ENCODE results near the gene MYLIP.
A peak's percentile ranks its signal among the peaks of the same experiment; 100 is the strongest.

Gene MYLIP

DNA sequence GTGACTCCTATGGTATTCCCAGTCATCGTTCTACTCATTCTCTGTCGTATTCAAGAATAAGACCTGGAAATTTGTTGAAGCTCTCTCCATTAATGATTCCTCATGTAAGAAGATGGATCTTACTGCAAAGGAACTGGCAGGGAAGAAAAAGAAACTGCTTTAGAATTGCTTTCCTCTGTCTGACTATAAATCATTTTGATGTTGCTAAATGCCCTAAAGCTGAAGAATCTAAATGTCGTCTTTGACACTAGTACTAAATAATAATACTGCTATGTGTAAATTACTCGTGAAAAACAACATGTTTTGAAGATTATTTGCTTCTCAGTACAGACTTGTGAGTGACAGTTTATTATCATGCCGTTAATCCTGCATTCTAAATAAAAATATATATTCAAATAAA is 20.5 kb upstream of the MYLIP start:
- DNase-seq (ENCODE audit: low read depth in 2 of 2) = no peak

DNA sequence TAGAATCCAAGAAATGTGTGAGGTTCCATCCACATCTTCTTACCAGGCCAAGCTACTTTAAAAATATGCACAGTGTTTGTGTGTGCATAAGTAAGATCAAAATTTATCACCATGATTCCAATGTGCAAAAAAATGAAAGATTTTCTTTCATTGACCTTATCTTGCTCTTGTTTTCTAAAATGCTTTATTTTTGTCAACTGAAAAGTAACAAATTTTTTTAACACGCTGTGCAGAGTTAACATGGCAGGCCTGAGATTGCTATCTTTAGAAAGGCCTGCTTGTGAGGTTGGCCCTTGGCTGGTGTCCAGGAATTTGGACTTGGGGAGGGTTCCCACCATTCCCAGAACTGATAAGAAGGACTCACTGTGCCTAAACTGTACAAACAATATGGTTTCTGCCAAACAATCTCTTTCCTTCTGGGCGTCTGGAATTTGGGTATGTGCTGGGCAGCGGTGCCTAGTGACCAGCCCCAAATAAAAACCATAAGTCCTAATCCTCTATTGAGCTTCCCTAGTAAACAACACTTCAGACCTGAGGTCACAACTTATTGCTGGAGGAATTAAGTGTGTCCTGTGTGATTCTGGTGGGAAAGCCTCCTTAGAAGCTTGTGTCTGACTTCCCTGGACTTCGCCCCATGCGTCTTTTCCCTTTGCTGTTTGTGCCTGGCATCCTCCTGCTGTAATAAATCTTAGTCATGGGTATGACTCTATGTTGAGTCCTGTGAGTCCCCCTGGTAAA is 19.8 kb upstream of the MYLIP start:
- DNase-seq (ENCODE audit: low read depth in 2 of 2) = no peak

DNA sequence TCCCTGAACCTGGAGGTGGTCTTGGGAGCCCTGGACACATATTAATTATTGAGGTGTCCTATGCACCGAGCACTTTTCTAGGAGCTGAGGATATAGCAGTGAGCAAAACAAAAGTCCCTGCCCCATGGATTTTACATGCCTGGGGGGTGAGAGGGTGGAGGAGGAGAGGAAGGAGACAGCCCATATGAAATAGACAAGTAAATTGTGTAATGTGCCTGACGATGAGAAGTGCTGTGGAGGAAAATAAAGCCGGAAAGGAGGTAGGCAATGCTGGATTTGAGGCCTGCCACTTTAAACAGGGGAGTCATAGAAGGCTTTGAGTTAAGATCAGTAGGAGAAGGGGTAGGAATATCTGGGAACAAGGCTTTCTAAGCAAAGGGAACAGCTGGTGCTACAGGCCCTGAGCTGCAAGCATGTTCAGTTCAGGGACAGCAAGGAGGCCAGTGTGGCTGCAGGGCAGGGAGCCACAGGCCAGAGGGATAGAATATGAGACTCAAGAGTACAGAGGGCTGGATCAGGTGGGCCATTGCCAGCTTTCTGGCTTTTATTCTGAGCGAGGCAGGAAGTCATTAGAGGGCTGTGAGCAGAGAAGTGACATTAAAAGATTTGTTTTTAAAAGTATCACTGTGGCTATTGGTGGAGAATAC is 19.1 kb upstream of the MYLIP start:
- DNase-seq (ENCODE audit: low read depth in 2 of 2) = no peak

DNA sequence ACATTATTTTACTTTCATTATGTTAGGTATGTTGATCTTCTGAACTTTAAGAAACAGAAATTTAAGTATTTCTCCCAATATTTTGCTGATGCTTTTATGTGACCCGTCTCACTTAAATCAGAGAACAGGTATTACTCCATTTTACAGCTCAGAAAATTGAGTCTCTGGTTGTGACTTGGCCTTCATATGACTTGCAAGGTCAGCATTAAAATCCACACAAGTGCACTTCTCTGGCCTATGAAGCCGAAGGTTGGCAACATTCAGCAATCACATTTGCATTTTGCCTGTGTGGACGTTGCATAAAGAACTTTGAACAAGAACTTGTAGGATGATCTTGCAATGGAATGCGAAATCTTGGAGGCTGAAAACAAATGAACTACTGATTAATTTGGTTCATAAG is 10.1 kb upstream of the MYLIP start:
- DNase-seq (ENCODE audit: low read depth in 2 of 2) = no peak

DNA sequence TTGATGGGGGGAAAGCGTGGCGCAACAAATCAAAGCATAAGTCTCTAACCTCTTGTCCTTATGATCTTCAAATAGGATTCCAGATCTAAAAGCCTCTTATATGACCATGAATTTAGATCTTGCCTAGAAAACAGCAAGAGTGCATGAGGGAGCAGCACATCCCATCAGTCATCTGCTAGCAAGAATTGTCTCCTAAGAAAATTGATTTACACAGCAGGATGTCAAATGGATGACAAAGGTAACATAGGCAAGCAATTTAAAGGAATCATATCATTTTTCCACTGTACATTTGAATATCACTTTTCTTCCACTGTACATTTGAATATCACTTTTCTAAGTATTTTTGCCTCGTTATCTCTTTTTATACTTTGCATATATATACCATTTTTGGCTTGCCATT is 7.5 kb upstream of the MYLIP start:
- no peak for DNase-seq (ENCODE audit: low read depth in 2 of 2)

DNA sequence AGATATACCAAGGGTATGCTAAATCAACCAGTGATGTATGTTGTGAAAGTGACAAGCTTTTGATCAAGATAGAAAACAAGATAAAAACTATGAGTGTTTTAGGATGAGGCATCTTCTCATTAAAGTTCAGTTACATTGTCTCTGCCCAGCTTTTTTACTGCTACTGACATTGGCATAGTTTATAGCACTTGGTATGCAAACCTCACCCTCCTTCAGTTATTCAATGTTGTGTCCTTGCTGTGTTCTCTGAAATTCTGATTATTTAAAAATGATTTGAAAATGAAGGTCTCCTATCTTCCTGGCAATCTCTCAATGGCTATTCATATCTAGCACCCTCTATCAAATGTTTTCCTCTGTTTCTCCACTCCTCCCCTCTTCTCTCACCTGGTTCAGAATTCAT is 6.7 kb upstream of the MYLIP start:
- no peak for DNase-seq (ENCODE audit: low read depth in 2 of 2)

DNA sequence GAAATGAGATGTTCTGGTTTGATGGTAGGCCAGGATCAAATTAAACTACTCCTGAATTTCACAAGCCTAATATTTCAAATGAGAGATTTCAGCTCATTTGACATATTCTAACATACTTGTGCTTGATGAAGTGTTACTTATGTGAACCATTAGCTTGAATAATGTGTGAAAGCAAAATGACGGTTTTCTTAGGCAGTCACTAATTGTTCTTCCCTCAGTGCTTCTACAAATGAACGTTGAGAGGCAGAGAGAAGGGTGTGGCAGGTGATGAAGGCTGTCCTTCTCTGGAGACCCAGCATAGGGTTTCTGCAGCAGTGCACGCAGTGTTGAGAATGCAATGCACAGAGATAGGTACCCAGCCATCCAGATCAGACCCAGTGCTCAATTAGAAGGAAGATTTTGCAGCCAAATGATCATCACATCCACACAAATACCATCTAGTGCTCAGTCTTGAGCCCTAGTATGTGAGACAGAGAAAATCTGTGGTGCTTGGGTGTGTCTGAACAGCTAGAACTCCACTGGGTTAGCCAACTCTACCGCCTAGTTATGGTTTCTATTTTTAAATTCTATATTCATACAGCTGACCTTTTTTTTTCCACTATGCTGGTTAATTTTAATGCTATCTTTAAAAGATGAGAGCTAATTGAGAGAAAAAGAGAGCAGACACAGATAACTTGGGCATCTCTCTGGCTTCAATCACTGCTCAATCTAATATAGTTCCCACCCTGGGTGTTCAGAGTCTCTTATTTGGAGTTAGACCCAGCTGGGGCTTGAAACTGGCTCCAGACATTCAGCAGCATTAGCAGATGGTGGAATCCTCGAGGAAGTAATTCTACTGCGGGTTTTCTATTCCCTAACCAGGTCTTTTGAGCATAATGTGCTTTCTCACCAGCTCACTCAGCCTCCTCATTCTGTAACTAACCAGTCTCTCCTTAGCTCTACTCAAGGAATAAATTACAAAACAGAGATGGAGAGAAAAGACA is 4.4 kb upstream of the MYLIP start:
- no peak for DNase-seq (ENCODE audit: low read depth in 2 of 2)

DNA sequence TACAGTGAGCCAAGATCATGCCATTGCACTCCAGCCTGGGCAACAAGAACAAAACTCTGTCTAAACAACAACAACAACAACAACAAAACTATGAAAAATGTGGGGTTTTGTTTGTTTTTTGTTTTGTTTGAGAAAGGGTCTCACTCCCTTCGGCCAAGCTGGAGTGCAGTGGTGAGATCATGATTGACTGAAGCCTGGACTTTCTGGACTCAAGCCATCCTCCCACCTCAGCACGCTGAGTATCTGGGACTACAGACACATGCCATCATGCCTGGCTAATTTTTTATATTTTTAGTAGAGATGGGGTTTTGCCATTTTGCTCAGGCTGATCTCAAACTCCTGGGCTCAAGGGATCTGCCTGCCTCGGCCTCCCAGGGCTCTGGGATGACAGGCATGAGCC is 2.8 kb upstream of the MYLIP start:
- DNase-seq (ENCODE audit: low read depth in 2 of 2) = no peak

DNA sequence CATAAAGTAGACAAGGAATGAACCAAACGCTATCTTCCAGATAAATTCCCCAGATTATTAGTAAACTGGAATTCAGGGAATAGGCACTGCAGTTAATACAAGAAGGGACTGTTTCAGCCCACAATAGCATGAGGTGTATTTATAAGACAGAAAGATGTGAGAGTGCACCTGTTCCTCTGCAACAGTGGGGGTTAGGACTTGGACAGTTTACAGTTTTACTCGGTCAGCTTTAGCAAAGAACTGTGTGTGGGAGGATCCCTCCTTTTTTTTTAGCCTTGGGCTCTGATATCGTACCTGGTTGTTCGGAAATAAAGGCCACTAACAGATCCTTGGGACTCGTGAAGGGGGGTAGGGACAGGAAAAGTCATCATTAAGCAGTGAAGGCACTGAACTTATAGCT is 2.0 kb upstream of the MYLIP start:
- DNase-seq (ENCODE audit: low read depth in 2 of 2) = no peak

DNA sequence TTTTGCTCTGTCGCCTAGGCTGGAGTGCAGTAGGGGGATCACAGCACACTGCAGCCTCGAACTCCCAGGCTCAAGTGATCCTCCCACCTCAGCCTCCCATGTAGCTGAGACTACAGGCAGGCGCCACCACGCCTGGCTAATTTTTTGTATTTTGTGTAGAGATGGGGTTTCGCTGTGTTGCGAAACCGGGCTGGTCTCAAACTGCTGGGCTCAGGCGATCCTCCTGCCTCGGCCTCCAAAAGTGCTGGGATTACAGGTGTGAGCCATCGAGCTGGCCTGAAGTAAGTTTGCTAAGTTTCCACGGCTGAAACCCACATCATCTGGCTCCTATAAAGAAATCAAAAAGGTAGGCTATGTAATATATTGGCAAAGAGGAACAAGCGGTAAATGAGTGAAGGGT is 1.4 kb upstream of the MYLIP start:
- no peak for DNase-seq (ENCODE audit: low read depth in 2 of 2)

DNA sequence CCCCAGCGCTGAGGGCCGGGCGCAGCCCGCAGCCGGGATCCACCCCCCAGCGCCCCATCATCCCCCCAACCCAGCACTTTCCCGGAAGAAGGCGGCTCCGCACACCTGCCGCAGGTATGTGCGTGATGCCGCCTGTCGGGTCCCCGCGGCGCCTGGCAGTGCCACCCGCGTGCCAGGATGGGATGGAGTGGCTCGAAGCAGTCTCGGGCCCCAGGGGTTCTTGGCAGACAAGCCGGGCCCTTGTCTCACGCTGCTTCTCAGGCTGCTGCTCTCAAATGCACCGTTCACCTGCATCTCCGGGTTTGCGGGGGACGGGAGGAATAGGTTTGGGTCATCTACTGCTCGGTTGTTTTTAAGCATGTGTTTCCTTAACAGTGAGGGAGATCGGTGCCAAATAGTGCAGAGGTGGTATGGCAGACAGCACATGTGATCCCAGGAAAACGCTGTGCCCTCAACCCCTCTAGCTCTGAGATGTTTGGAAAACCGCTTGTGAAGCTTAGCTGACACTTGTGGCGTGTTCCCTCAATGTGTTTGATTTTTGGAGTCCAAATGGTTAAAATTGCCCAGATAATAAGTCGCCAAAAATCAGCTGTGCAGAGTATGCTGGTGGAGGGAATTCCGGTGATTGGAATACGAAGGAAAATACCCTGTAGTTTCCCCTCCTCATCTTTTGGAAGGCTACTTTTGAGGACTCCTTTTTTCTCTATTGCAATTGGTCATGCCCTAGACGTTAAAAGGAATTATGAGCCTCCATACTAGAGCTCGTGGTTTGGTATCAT is 926 bp downstream of the MYLIP start:
- DNase-seq (ENCODE audit: low read depth in 2 of 2) = no peak

DNA sequence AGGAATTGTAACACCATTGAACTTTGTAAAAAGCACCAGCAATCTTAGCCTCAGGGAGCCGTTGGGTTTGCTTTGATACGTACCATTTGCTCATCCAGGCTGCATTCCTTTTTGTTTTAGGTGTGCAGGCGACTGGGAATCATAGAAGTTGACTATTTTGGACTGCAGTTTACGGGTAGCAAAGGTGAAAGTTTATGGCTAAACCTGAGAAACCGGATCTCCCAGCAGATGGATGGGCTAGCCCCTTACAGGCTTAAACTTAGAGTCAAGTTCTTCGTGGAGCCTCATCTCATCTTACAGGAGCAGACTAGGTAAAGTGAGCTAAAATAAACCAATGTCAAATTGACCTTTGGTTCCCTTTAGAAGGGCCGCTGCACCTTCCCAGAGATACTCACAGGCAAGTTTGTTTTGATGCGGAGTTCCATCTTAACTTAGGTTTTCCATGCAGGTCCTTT is 1.6 kb downstream of the MYLIP start:
- DNase-seq (ENCODE audit: low read depth in 2 of 2) = no peak

DNA sequence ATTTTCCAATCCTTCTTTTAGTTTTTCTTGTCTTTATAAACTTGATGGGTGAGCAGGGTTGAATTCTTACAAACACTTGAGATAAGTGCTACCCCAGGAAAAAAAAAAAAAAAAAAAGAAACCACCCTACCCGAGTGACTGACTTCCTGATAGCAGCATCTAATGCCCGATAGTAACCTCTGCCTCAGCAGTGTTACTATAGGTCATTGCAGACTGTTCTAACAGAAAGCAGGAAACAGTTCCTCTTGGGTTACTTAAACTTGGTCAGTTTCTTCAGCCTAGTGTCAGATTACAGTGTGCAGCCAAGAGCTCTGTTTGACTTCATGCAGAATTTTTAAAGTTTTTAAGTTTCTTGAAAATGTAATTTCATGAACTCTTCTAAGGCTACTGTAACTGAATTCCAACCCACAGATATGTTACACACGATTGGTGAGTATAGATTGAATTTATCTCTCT is 2.1 kb downstream of the MYLIP start:
- DNase-seq (ENCODE audit: low read depth in 2 of 2) = peak; percentile 39 to 47

DNA sequence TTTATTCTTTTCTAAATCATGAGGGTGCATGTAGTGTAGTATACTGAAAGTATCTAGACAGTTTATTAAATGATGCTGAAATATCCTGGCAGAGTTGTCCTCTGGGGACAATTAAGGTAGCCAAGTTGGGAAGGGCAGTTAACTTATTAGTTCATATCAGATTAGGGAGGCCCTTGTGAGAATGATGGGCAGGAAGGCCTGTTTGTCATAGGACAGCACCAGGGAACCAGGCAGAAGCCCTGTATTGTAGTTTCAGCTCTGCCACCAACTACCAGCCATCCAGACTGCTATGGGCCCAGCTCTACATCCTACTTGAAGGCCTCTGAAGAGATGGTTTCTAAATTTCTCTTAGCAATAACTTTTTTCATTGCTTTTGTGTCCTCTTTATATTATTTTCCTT is 4.0 kb downstream of the MYLIP start:
- DNase-seq (ENCODE audit: low read depth in 2 of 2) = no peak

DNA sequence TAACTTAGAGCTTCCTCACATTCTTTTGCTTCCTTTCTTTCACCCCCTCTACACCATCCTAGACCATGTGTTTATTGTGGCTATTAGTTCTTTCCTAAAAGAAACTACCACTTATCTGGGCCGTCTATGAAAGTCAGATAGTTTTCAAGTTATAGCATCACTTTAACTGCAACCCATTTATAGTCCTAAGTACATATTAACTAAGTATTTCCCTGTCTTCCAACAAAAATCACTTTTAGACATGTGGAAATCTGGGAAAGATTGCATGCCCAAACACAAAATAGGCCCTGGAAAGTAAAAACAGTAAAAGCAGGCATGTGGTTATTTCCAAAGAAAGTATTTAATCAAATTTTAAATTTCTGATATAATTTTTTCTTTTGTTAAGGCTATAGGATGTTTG is 5.5 kb downstream of the MYLIP start:
- no peak for DNase-seq (ENCODE audit: low read depth in 2 of 2)

DNA sequence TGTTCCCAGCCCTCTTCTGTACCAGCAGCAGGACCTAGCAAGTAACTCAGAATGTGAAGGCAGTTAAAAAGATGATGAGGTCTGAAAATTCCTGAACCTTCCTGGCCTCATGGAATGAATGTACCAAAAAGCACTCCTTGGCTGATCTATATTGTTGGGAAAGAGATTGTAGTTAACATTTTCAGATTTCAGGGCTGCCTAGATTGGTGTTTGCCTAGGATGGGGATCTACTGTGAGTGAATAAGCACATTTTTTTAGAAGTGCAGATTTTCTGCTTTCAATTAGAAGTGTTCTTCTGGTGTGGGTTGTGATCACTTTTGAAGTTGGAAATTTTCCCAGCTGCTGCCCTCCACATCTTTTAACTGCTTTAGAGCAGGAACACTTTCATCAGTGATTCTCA is 6.2 kb downstream of the MYLIP start:
- DNase-seq (ENCODE audit: low read depth in 2 of 2) = peak; percentile 41 to 50

DNA sequence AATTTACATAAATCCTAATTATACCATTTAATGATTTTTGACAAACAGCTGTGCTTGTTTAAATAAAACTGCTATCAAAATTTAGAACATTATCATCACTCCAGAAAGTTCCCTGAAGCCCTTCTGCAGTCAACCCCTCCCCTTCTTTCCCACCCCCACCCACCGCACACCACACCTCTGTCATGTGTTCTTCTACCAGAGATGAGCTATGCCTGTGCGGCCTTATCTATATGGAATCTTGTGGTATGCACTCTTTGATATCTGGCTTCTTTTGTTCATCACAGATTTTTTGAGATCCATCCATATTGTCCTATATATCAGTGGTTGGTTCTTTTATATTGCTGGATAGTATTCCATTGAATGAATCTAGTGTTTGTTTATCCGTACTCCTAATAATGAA is 7.2 kb downstream of the MYLIP start:
- DNase-seq (ENCODE audit: low read depth in 2 of 2) = no peak

DNA sequence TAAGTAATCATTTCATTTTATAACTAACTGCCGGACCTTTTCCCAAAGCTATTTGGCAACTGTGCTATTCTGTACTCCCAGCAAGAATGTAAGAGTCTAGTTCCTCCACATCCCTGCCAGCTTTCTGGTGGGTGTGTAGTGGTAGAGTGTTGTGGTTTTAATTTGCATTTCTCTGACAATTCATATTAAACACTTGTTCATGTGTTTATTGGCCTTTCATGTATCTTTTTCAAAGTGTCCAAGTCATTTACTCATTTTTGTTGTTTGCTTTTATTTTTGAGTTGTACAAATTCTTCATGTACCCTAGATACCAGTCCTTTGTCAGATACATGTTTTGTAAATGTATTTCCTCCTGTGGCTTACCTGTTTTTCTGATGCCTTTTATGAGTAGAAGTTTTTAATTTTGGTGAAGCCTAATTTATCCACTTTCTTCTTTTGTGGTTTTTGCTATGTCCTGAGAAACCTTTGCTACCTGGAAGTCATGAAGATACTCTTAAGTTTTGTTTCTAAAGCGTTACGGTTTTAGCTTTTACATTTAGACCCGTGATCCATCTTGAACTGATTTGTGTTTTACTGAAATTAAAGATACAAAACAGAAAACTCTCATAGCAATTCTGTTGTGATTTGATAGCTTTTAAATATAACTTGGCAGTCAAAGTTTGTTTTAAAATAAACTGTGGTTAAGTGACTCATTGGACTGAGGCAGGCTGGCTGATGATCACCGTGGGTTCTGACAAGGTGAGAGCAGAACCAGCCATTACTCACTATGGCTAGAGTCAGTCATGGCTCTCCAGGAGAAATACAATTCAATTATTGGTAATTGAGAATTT is 8.0 kb downstream of the MYLIP start:
- DNase-seq (ENCODE audit: low read depth in 2 of 2) = peak; percentile 69 to 76

DNA sequence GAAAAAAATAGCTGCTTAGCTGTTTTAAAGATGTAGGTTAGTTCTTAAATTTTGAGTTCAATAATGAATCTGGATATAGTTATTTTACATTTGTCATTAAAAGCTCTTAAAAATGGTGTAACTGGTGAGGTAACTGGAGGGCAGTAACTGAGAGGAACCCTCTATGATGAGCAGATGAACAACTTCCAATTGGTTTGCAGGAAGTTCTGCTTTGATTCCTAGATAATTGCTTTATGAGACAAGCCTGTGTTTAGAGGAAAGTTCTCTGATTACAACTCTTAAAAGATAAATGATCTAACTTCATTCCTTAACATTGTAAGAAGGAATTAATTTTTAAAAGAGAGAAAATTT is 8.5 kb downstream of the MYLIP start:
- no peak for DNase-seq (ENCODE audit: low read depth in 2 of 2)

DNA sequence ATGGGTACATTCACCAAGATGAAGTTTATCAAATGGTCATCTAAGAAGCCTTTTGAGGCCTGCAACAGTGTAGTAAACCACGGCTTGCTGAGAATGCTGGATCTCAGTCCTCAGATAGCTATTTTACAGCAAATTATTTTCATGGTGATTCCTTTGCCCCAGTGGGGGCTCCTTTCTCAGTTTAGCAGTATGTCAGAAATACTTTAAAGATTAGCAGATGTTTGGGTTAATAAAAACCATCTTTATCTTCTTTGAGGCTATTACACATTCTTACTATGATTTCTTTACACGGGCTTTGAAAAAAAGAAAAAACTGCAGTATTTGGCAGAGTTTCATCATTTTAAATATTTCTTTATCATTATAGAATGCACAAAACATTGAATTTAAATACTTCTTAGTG is 10.7 kb downstream of the MYLIP start:
- DNase-seq (ENCODE audit: low read depth in 2 of 2) = peak; percentile 76 to 80

DNA sequence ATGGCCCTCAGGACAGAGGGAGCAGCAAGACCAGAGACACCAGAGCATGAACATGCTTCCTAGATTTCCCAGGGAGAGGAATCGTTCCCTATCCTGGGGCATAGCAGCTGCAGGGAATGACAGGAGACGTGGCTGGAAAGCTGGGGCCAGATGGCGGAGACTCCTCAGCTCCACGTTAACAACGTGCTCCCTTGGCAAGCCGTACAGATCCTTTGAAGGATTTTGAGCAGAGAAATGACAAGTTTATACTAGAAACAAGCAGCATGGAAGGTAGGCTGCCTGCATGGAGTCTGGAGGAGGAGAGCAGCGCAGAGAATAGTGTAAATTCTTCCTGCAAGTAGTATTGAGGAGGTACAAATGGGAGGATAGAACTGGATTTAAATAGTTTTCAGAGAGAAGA is 11.7 kb downstream of the MYLIP start:
- DNase-seq (ENCODE audit: low read depth in 2 of 2) = no peak

Measured in fibroblast of skin of left biceps (primary cell).